Smooth muscle cell (in vitro differentiated cells): ENCODE results near the gene ADCY7. TPM values are rescaled to one million over a fixed set of nuclear protein-coding genes. Genes with fewer than 3 reads are reported as not detected.
"Not testable (repeated sequence)": the region's sequence is repeated elsewhere in the genome, so short reads cannot be mapped to it uniquely, and the experiment has no call there.

Experiments used
- DNase-seq: peaks from one replicate; lab custom pipeline; 2025; ENCODE audit not compliant: unreplicated experiment; lab: John Stamatoyannopoulos, UW
- H2AFZ ChIP-seq: fragments of 200-600 bp; sonication (generic); 2 replicates; pipeline ENCODE4 v1.6.0; 2016; ENCODE audit warnings: antibody characterized with exemption, low read depth, mild to moderate bottlenecking
- H3F3A ChIP-seq: fragments of 200-600 bp; sonication (generic); 2 replicates; pipeline ENCODE4 v1.6.0; 2017; ENCODE audit warnings: antibody characterized with exemption, low read depth
- H3K27ac ChIP-seq: fragments of 200-600 bp; sonication (generic); 2 replicates; pipeline ENCODE4 v1.5.1; 2016; ENCODE audit warnings: low read depth, mild to moderate bottlenecking
- H3K27me3 ChIP-seq: fragments of 200-600 bp; sonication (generic); 2 replicates; pipeline ENCODE4 v1.6.1; 2016; ENCODE audit warnings: low read depth, mild to moderate bottlenecking
- H3K36me3 ChIP-seq: fragments of 200-600 bp; sonication (generic); 2 replicates; pipeline ENCODE4 v1.5.1; 2016; ENCODE audit warnings: low read depth
- H3K4me1 ChIP-seq: fragments of 200-600 bp; sonication (generic); 2 replicates; pipeline ENCODE4 v1.5.1; 2016; ENCODE audit warnings: low read depth
- H3K4me2 ChIP-seq: fragments of 200-600 bp; sonication (generic); 2 replicates; pipeline ENCODE4 v1.6.0; 2016; ENCODE audit warnings: mild to moderate bottlenecking
- H3K4me3 ChIP-seq: fragments of 200-600 bp; sonication (generic); 2 replicates; pipeline ENCODE4 v1.5.1; 2016; ENCODE audit warnings: mild to moderate bottlenecking
- H3K79me2 ChIP-seq: fragments of 200-600 bp; sonication (generic); 2 replicates; pipeline ENCODE4 v1.6.0; 2016; ENCODE audit warnings: low read depth, mild to moderate bottlenecking
- H3K9ac ChIP-seq: fragments of 200-600 bp; sonication (generic); 2 replicates; pipeline ENCODE4 v1.6.0; 2016; ENCODE audit warnings: low read depth
- H3K9me3 ChIP-seq: fragments of 200-600 bp; sonication (generic); replicated peaks from 2 replicates; pipeline ENCODE4 v1.5.1; 2016; ENCODE audit warnings: low read depth
- H4K20me1 ChIP-seq: fragments of 200-600 bp; sonication (generic); 2 replicates; pipeline ENCODE4 v1.6.0; 2016; ENCODE audit warnings: low read depth
- CTCF ChIP-seq: fragments of 200-600 bp; sonication (generic); IDR thresholded peaks from 2 replicates; pipeline ENCODE4 v1.5.1; 2017; ENCODE audit warnings: borderline replicate concordance, mild to moderate bottlenecking, antibody characterized with exemption; ENCODE audit not compliant: insufficient read depth, poor library complexity, severe bottlenecking
- WGBS: methylation state at CpG from one replicate; pipeline ENCODE4 v1.1.7; 2016; ENCODE audit warnings: low lambda C conversion rate; 5-methylcytosine and 5-hydroxymethylcytosine counted together
- polyA plus RNA-seq: library from polyadenylated mRNA; unstranded; fragments of >200 nt; fragmentation: Nextera tagmentation; extraction: Ambion mirVana; gene quantifications from 2 replicates; pipeline ENCODE4 v1.2.1, GENCODE V29; 2016
- total RNA-seq: library from RNA; depleted of rRNA; stranded (reverse); fragments of >200 nt; gene quantifications from 2 replicates; pipeline ENCODE4 v1.2.3, GENCODE V29; 2014

Gene ADCY7
- total and polyA plus RNA-seq, 2 experiments from 2014 or later: 28.1 to 31.6 TPM

GRCh38 chr16:50234771-50235556 is 31.4 kb upstream of the ADCY7 start:
- H3K9me3 ChIP-seq: no peaks in the 10 kb centered on the region
- peak overlapping the region; percentile 64 for H3K27ac ChIP-seq
- no peaks in the 10 kb centered on the region for H3K4me1 ChIP-seq
- H2AFZ ChIP-seq: no peak overlapping the region
- no peaks in the 10 kb centered on the region for H3K36me3 ChIP-seq
- H3F3A ChIP-seq: no peaks in the 10 kb centered on the region
- no peak overlapping the region for H3K4me3 ChIP-seq
- TF ChIP-seq CTCF: no peak
- no peak overlapping the region for H3K9ac ChIP-seq
- DNase-seq: no peak
- no peaks in the 10 kb centered on the region for H4K20me1 ChIP-seq
- no peaks in the 10 kb centered on the region for H3K79me2 ChIP-seq
- H3K4me2 ChIP-seq: no peak overlapping the region
- WGBS: 73% methylated on average over 5 of the region's 5 CpGs
- H3K27me3 ChIP-seq: no peaks in the 10 kb centered on the region

GRCh38 chr16:50235581-50235980 is 30.8 kb upstream of the ADCY7 start:
- Histone ChIP-seq H3K36me3 (no peaks in the 10 kb centered on the region), H3K79me2 (no peaks in the 10 kb centered on the region), H3K27me3 (no peaks in the 10 kb centered on the region), H4K20me1 (no peaks in the 10 kb centered on the region), H3K9me3 (no peaks in the 10 kb centered on the region), H3K27ac (peak overlapping the region; percentile 64), H3F3A (no peaks in the 10 kb centered on the region), H3K4me3 (no peak overlapping the region), H3K9ac (no peak overlapping the region), H2AFZ (no peak overlapping the region), H3K4me1 (no peaks in the 10 kb centered on the region), H3K4me2 (no peak overlapping the region)
- no peak for TF ChIP-seq CTCF
- DNase-seq: no peak
- 74% methylated on average over 6 of the region's 6 CpGs for WGBS

GRCh38 chr16:50238314-50238713 is 28.0 kb upstream of the ADCY7 start:
- H3K79me2 ChIP-seq: no peaks in the 10 kb centered on the region
- H3K4me2 ChIP-seq: no peak overlapping the region
- H3K4me1 ChIP-seq: no peaks in the 10 kb centered on the region
- no peak overlapping the region for H3K27ac ChIP-seq
- no peak overlapping the region for H3K9ac ChIP-seq
- no peaks in the 10 kb centered on the region for H3K9me3 ChIP-seq
- no peaks in the 10 kb centered on the region for H3K27me3 ChIP-seq
- no peaks in the 10 kb centered on the region for H4K20me1 ChIP-seq
- H3K36me3 ChIP-seq: no peaks in the 10 kb centered on the region
- DNase-seq: no peak
- H3F3A ChIP-seq: no peaks in the 10 kb centered on the region
- H2AFZ ChIP-seq: no peak overlapping the region
- no peak overlapping the region for H3K4me3 ChIP-seq
- 88% methylated on average over 3 of the region's 3 CpGs for WGBS
- TF ChIP-seq CTCF: no peak

- H3K9ac ChIP-seq: no peak overlapping the region
These were observed 27.5 kb upstream of the ADCY7 start for GRCh38 chr16:50238868-50239301.

GRCh38 chr16:50243024-50243423 is 23.3 kb upstream of the ADCY7 start:
- peaks cover 15% of the 10 kb centered on the region for H3K79me2 ChIP-seq
- H3F3A ChIP-seq, H3K27me3 ChIP-seq, H3K9me3 ChIP-seq, H3K36me3 ChIP-seq, H2AFZ ChIP-seq, H3K27ac ChIP-seq, H3K4me2 ChIP-seq, DNase-seq, H3K4me3 ChIP-seq, H4K20me1 ChIP-seq, H3K9ac ChIP-seq: not testable (repeated sequence)
- H3K4me1 ChIP-seq: peaks cover 12% of the 10 kb centered on the region
- WGBS: 78% methylated on average over 6 of the region's 6 CpGs

More at GRCh38 chr16:50238868-50239301, 27.5 kb upstream of the ADCY7 start:
- no peak for DNase-seq
- H3K79me2 ChIP-seq: no peaks in the 10 kb centered on the region
- no peak overlapping the region for H3K4me3 ChIP-seq
- H3F3A ChIP-seq: no peaks in the 10 kb centered on the region
- H3K27me3 ChIP-seq: no peaks in the 10 kb centered on the region
- H3K4me1 ChIP-seq: no peaks in the 10 kb centered on the region
- no peak for TF ChIP-seq CTCF
- no peak overlapping the region for H3K27ac ChIP-seq
- H3K36me3 ChIP-seq: no peaks in the 10 kb centered on the region
- WGBS: 82% methylated on average over 5 of the region's 5 CpGs
- H2AFZ ChIP-seq: no peak overlapping the region
- H4K20me1 ChIP-seq: no peaks in the 10 kb centered on the region
- no peak overlapping the region for H3K4me2 ChIP-seq
- no peaks in the 10 kb centered on the region for H3K9me3 ChIP-seq
